HepG2 (cell line): ENCODE results near the gene NPDC1. TPM values are rescaled to one million over a fixed set of nuclear protein-coding genes. Genes with fewer than 3 reads are reported as not detected.
A peak's percentile ranks its signal among the peaks of the same experiment; 100 is the strongest.

Experiments used
- AGO2 ChIP-seq: fragments of 200-400 bp; formaldehyde crosslinking; optimal IDR thresholded peaks from 2 replicates; pipeline ENCODE3; 2017; ENCODE audit warnings: mild to moderate bottlenecking, low read depth, low read length, moderate library complexity
- CTCF ChIP-seq: sonication (generic); formaldehyde crosslinking; IDR thresholded peaks from 2 replicates; pipeline ENCODE4 v1.5.0; 2020; ENCODE audit warnings: mild to moderate bottlenecking, missing genetic modification reagents, moderate library complexity
- FLYWCH1 ChIP-seq: sonication (generic); formaldehyde crosslinking; IDR thresholded peaks from 2 replicates; pipeline ENCODE4 v1.8.1; 2023; ENCODE audit warnings: mild to moderate bottlenecking, missing genetic modification reagents
- FOXK2 ChIP-seq: fragments of 450-650 bp; IDR thresholded peaks from 2 replicates; pipeline ENCODE4 v1.6.1; 2016
- KDM4B ChIP-seq: sonication (generic); formaldehyde crosslinking; IDR thresholded peaks from 2 replicates; pipeline ENCODE4 v1.4.0; 2020; ENCODE audit warnings: missing genetic modification reagents
- MAFK ChIP-seq, 2 experiments: IDR thresholded peaks in 1 of 2; conservative IDR thresholded peaks in 1 of 2; 2 replicates each; pipeline ENCODE4 v1.6.1; 2011; ENCODE audit warnings: improper control_type of control experiment in 2 of 2, low read length in 2 of 2
- MXI1 ChIP-seq: IDR thresholded peaks from 3 replicates; pipeline ENCODE4 v1.6.1; 2012; ENCODE audit warnings: low read depth, low read length, inconsistent platforms, borderline replicate concordance
- RXRA ChIP-seq: sonication (generic); formaldehyde crosslinking; IDR thresholded peaks from 2 replicates; pipeline ENCODE4 v1.5.1; 2020; ENCODE audit warnings: missing genetic modification reagents
- SKIL ChIP-seq: sonication (generic); formaldehyde crosslinking; IDR thresholded peaks from 2 replicates; pipeline ENCODE4 v1.8.0; 2022; ENCODE audit warnings: missing genetic modification reagents, mild to moderate bottlenecking, moderate library complexity, borderline replicate concordance
- SSRP1 ChIP-seq: IDR thresholded peaks from 2 replicates; pipeline ENCODE4 v1.6.1; 2016; ENCODE audit warnings: control low read depth
- TCF7L2 ChIP-seq: IDR thresholded peaks from 2 replicates; pipeline ENCODE4 v1.6.1; 2011; ENCODE audit warnings: mild to moderate bottlenecking, low read depth, low read length, moderate library complexity
- TEF ChIP-seq: sonication (generic); formaldehyde crosslinking; IDR thresholded peaks from 2 replicates; pipeline ENCODE4 v1.5.0; 2020; ENCODE audit warnings: missing genetic modification reagents
- YEATS2 ChIP-seq: sonication (generic); formaldehyde crosslinking; IDR thresholded peaks from 2 replicates; pipeline ENCODE4 v1.4.0; 2020; ENCODE audit warnings: missing genetic modification reagents, borderline replicate concordance
- ZNF205 ChIP-seq: IDR thresholded peaks from 2 replicates; pipeline ENCODE4 v1.6.1; 2018; ENCODE audit warnings: missing biosample characterization, missing genetic modification reagents
- ZNF574 ChIP-seq: sonication (generic); formaldehyde crosslinking; IDR thresholded peaks from 2 replicates; pipeline ENCODE4 v1.4.0; 2020; ENCODE audit warnings: missing genetic modification reagents
- ZNF737 ChIP-seq: sonication (generic); formaldehyde crosslinking; IDR thresholded peaks from 2 replicates; pipeline ENCODE4 v1.5.0; 2020; ENCODE audit warnings: missing genetic modification reagents, mild to moderate bottlenecking, borderline replicate concordance
- ZNF770 ChIP-seq: sonication (generic); formaldehyde crosslinking; IDR thresholded peaks from 2 replicates; pipeline ENCODE4 v1.5.0; 2020; ENCODE audit warnings: mild to moderate bottlenecking, missing genetic modification reagents
- ZNF772 ChIP-seq: sonication (generic); formaldehyde crosslinking; IDR thresholded peaks from 2 replicates; pipeline ENCODE4 v1.5.0; 2020; ENCODE audit warnings: mild to moderate bottlenecking, missing genetic modification reagents
- polyA plus RNA-seq, 8 experiments: library from polyadenylated mRNA; depleted of rRNA in 3 of 8; stranded (reverse) in 7 of 8; unstranded in 1 of 8; fragments of >200 nt; fragmentation: Illumina TruSeq in 4 of 8; extraction: Trizol in 4 of 8; gene quantifications; 2 replicates each; pipeline versions ENCODE4 v1.2.1 to v1.2.3, GENCODE V29; 2011 to 2016; ENCODE audit warnings: low read depth in 4 of 8, missing spikeins in 1 of 8, mixed read lengths in 1 of 8; ENCODE audit not compliant: insufficient read depth in 1 of 8
- total RNA-seq, 5 experiments: library from RNA; depleted of rRNA; stranded (reverse); fragments of >200 nt; fragmentation: Illumina TruSeq; extraction: Trizol; gene quantifications; 2 replicates each; pipeline ENCODE4 v1.2.3, GENCODE V29; 2016; ENCODE audit warnings: low read depth in 1 of 5

NPDC1 gene
- total and polyA plus RNA-seq, 2 of the 13 experiments (the other 11 are each of a cell fraction or from before 2014, with no cell fraction given): 0.84 to 5.4 TPM

- no peak for TF ChIP-seq ZNF574 (CRISPR knock-in tag)
- 0 out of 2 replicates have a peak, but pooled peaks have one; percentile 22 for TF ChIP-seq FLYWCH1 (CRISPR knock-in tag)
- no peak for TF ChIP-seq KDM4B (CRISPR knock-in tag)
- no peak for TF ChIP-seq TCF7L2
- TF ChIP-seq ZNF772 (CRISPR knock-in tag): 0 out of 2 replicates have a peak, but pooled peaks have one; percentile 48
- TF ChIP-seq FOXK2: no peak
- TF ChIP-seq YEATS2: no peak
- TF ChIP-seq MAFK (conservative IDR thresholded peaks at IDR 0.05 in 1 of 2, IDR thresholded peaks at IDR 0.05 in 1 of 2; ENCODE audit: low read length in 2 of 2): no peak
- no peak for TF ChIP-seq ZNF737 (CRISPR knock-in tag)
- no peak for TF ChIP-seq SSRP1 (CRISPR knock-in tag)
- TF ChIP-seq RXRA (CRISPR knock-in tag): no peak; the same call in 1 of the 2 replicates
- TF ChIP-seq CTCF: no peak
- TF ChIP-seq MXI1: no peak
- no peak for TF ChIP-seq SKIL
- TF ChIP-seq TEF (CRISPR knock-in tag): no peak
- TF ChIP-seq ZNF770 (CRISPR knock-in tag): no peak
- peak; percentile 44 for TF ChIP-seq AGO2
- TF ChIP-seq ZNF205: no peak
These were observed 32.0 kb upstream of the NPDC1 start (continued) for GRCh38 chr9:137077758-137078693.
